HepG2 (cell line): Measurements from ENCODE around the gene PARD3. TPM values are rescaled to one million over a fixed set of nuclear protein-coding genes. Genes with fewer than 3 reads are reported as not detected.

Experiments used
- ATAD3A ChIP-seq: sonication (generic); formaldehyde crosslinking; IDR thresholded peaks from 2 replicates; pipeline ENCODE4 v1.4.0; 2020; ENCODE audit warnings: missing genetic modification reagents
- ETV5 ChIP-seq: IDR thresholded peaks from 2 replicates; pipeline ENCODE4 v1.6.1; 2018; ENCODE audit warnings: missing biosample characterization, missing genetic modification reagents, inconsistent platforms, borderline replicate concordance
- HDAC2 ChIP-seq: sonication (generic); formaldehyde crosslinking; IDR thresholded peaks from 2 replicates; pipeline ENCODE4 v1.4.0; 2020; ENCODE audit warnings: missing genetic modification reagents
- ISX ChIP-seq: sonication (generic); formaldehyde crosslinking; conservative IDR thresholded peaks from 2 replicates; pipeline ENCODE4 v1.5.0; 2020; ENCODE audit warnings: missing genetic modification reagents
- KLF12 ChIP-seq: sonication (generic); formaldehyde crosslinking; IDR thresholded peaks from 2 replicates; pipeline ENCODE4 v1.4.0; 2020; ENCODE audit warnings: missing genetic modification reagents, borderline replicate concordance
- MED1 ChIP-seq: sonication (generic); formaldehyde crosslinking; IDR thresholded peaks from 2 replicates; pipeline ENCODE4 v1.4.0; 2020; ENCODE audit warnings: missing genetic modification reagents
- MEF2D ChIP-seq: sonication (generic); formaldehyde crosslinking; IDR thresholded peaks from 2 replicates; pipeline ENCODE4 v1.5.1; 2020; ENCODE audit warnings: mild to moderate bottlenecking, missing genetic modification reagents
- MZF1 ChIP-seq: sonication (generic); formaldehyde crosslinking; IDR thresholded peaks from 2 replicates; pipeline ENCODE4 v1.8.1; 2023; ENCODE audit warnings: mild to moderate bottlenecking, missing genetic modification reagents, borderline replicate concordance
- NCOA2 ChIP-seq: sonication (generic); formaldehyde crosslinking; IDR thresholded peaks from 2 replicates; pipeline ENCODE4 v1.8.0; 2022; ENCODE audit warnings: inconsistent platforms
- NFIC ChIP-seq: IDR thresholded peaks from 2 replicates; pipeline ENCODE4 v1.6.1; 2012; ENCODE audit warnings: mild to moderate bottlenecking, low read length, inconsistent platforms
- PHF21A ChIP-seq: sonication (generic); formaldehyde crosslinking; IDR thresholded peaks from 2 replicates; pipeline ENCODE4 v1.5.0; 2020; ENCODE audit warnings: mild to moderate bottlenecking, missing genetic modification reagents
- SIX1 ChIP-seq: sonication (generic); formaldehyde crosslinking; IDR thresholded peaks from 2 replicates; pipeline ENCODE4 v1.4.0; 2020; ENCODE audit warnings: missing genetic modification reagents, borderline replicate concordance
- ZMYM3 ChIP-seq: sonication (generic); formaldehyde crosslinking; IDR thresholded peaks from 2 replicates; pipeline ENCODE4 v1.5.1; 2020; ENCODE audit warnings: mild to moderate bottlenecking, missing genetic modification reagents
- ZNF343 ChIP-seq: sonication (generic); formaldehyde crosslinking; IDR thresholded peaks from 2 replicates; pipeline ENCODE4 v1.4.0; 2020; ENCODE audit warnings: mild to moderate bottlenecking, missing genetic modification reagents
- ZNF430 ChIP-seq: sonication (generic); formaldehyde crosslinking; IDR thresholded peaks from 2 replicates; pipeline ENCODE4 v1.9.0; 2021; ENCODE audit warnings: mild to moderate bottlenecking, missing genetic modification reagents
- ZNF510 ChIP-seq: sonication (generic); formaldehyde crosslinking; IDR thresholded peaks from 2 replicates; pipeline ENCODE4 v1.4.0; 2020; ENCODE audit warnings: low read depth, mild to moderate bottlenecking, missing genetic modification reagents
- ZNF569 ChIP-seq: sonication (generic); formaldehyde crosslinking; IDR thresholded peaks from 2 replicates; pipeline ENCODE4 v1.5.0; 2020; ENCODE audit warnings: mild to moderate bottlenecking, missing genetic modification reagents, moderate library complexity, borderline replicate concordance
- ZNF570 ChIP-seq: sonication (generic); formaldehyde crosslinking; IDR thresholded peaks from 2 replicates; pipeline ENCODE4 v1.4.0; 2020; ENCODE audit warnings: mild to moderate bottlenecking, missing genetic modification reagents, borderline replicate concordance
- ZNF746 ChIP-seq: sonication (generic); formaldehyde crosslinking; IDR thresholded peaks from 2 replicates; pipeline ENCODE4 v1.8.0; 2022; ENCODE audit warnings: mild to moderate bottlenecking, missing genetic modification reagents
- ZNF879 ChIP-seq: sonication (generic); formaldehyde crosslinking; IDR thresholded peaks from 2 replicates; pipeline ENCODE4 v1.8.1; 2023; ENCODE audit warnings: missing genetic modification reagents
- polyA plus RNA-seq, 8 experiments: library from polyadenylated mRNA; depleted of rRNA in 3 of 8; stranded (reverse) in 7 of 8; unstranded in 1 of 8; fragments of >200 nt; fragmentation: Illumina TruSeq in 4 of 8; extraction: Trizol in 4 of 8; gene quantifications; 2 replicates each; pipeline versions ENCODE4 v1.2.1 to v1.2.3, GENCODE V29; 2011 to 2016; ENCODE audit warnings: low read depth in 4 of 8, missing spikeins in 1 of 8, mixed read lengths in 1 of 8; ENCODE audit not compliant: insufficient read depth in 1 of 8
- total RNA-seq, 5 experiments: library from RNA; depleted of rRNA; stranded (reverse); fragments of >200 nt; fragmentation: Illumina TruSeq; extraction: Trizol; gene quantifications; 2 replicates each; pipeline ENCODE4 v1.2.3, GENCODE V29; 2016; ENCODE audit warnings: low read depth in 1 of 5
- TF ChIP-seq, protein P1 (sequence below): fragments of 450-650 bp; IDR thresholded peaks from 2 replicates; pipeline ENCODE4 v1.6.1; 2016
- TF ChIP-seq, protein P2 (sequence below), 2 experiments: sonication (generic) in 1 of 2; formaldehyde crosslinking in 1 of 2; IDR thresholded peaks; 2 replicates each; pipeline versions ENCODE4 v1.4.0 to v1.6.1; 2018 to 2020; ENCODE audit warnings: missing genetic modification reagents in 2 of 2, borderline replicate concordance in 1 of 2, low read depth in 1 of 2, mild to moderate bottlenecking in 1 of 2, missing biosample characterization in 1 of 2
- TF ChIP-seq, protein P3 (sequence below): sonication (generic); formaldehyde crosslinking; IDR thresholded peaks from 2 replicates; pipeline ENCODE4 v1.5.0; 2020; ENCODE audit warnings: mild to moderate bottlenecking, missing genetic modification reagents

Gene PARD3
- total and polyA plus RNA-seq, 2 of the 13 experiments (the other 11 are each of a cell fraction or from before 2014, with no cell fraction given): 40.9 to 60.0 TPM

DNA sequence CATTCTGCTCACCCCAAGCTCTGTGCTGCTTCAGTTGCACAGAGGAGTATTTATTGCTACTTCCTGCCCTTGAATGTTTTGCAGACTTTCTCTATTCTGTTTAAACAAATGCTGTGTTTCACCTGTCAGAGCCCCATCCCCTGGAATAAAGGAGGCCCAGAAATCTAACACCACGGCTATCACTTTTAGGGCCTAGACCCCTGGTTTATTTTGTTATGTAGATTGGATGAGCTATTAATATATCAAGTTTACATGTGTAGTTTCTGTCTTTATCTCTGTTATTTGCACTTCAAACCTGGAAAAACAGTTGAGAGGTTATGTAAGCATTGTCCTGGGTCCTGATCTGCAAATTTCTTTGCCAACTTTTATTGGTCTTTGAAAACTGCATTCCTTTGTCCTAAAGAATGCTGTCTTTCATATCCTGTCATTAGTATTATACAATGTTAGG lies 630.1 kb downstream of the PARD3 start (continued):
- 0 out of 2 replicates have a peak, but pooled peaks have one; percentile 25 for TF ChIP-seq MED1 (CRISPR knock-in tag)
- TF ChIP-seq, protein P1, sequence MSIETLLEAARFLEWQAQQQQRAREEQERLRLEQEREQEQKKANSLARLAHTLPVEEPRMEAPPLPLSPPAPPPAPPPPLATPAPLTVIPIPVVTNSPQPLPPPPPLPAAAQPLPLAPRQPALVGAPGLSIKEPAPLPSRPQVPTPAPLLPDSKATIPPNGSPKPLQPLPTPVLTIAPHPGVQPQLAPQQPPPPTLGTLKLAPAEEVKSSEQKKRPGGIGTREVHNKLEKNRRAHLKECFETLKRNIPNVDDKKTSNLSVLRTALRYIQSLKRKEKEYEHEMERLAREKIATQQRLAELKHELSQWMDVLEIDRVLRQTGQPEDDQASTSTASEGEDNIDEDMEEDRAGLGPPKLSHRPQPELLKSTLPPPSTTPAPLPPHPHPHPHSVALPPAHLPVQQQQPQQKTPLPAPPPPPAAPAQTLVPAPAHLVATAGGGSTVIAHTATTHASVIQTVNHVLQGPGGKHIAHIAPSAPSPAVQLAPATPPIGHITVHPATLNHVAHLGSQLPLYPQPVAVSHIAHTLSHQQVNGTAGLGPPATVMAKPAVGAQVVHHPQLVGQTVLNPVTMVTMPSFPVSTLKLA: no peak
- no peak for TF ChIP-seq ISX (CRISPR knock-in tag)
- TF ChIP-seq ATAD3A (CRISPR knock-in tag): no peak
- TF ChIP-seq HDAC2 (CRISPR knock-in tag): peak; percentile 50; the same call in 1 of the 2 replicates
- no peak for TF ChIP-seq ZNF569 (CRISPR knock-in tag)
- no peak for TF ChIP-seq ZNF430 (CRISPR knock-in tag)
- no peak for TF ChIP-seq ZNF746 (CRISPR knock-in tag)
- TF ChIP-seq NFIC: peak; percentile 83; the same call in 1 of the 2 replicates
- no peak for TF ChIP-seq ZMYM3 (CRISPR knock-in tag)
- TF ChIP-seq, protein P2, sequence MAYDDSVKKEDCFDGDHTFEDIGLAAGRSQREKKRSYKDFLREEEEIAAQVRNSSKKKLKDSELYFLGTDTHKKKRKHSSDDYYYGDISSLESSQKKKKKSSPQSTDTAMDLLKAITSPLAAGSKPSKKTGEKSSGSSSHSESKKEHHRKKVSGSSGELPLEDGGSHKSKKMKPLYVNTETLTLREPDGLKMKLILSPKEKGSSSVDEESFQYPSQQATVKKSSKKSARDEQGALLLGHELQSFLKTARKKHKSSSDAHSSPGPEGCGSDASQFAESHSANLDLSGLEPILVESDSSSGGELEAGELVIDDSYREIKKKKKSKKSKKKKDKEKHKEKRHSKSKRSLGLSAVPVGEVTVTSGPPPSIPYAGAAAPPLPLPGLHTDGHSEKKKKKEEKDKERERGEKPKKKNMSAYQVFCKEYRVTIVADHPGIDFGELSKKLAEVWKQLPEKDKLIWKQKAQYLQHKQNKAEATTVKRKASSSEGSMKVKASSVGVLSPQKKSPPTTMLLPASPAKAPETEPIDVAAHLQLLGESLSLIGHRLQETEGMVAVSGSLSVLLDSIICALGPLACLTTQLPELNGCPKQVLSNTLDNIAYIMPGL (CRISPR knock-in tag; IDR thresholded peaks at IDR 0.05; ENCODE audit: borderline replicate concordance in 1 of 2, low read depth in 1 of 2): no peak; a peak in 1 of 4 replicates
- peak; percentile 46; the same call in 1 of the 2 replicates for TF ChIP-seq ETV5 (CRISPR knock-in tag)
- TF ChIP-seq MZF1 (CRISPR knock-in tag): no peak
- TF ChIP-seq PHF21A (CRISPR knock-in tag): 0 out of 2 replicates have a peak, but pooled peaks have one; percentile 38
- TF ChIP-seq ZNF879 (CRISPR knock-in tag): no peak
- TF ChIP-seq ZNF510 (CRISPR knock-in tag): no peak
- TF ChIP-seq ZNF343 (CRISPR knock-in tag): no peak
- TF ChIP-seq, protein P3, sequence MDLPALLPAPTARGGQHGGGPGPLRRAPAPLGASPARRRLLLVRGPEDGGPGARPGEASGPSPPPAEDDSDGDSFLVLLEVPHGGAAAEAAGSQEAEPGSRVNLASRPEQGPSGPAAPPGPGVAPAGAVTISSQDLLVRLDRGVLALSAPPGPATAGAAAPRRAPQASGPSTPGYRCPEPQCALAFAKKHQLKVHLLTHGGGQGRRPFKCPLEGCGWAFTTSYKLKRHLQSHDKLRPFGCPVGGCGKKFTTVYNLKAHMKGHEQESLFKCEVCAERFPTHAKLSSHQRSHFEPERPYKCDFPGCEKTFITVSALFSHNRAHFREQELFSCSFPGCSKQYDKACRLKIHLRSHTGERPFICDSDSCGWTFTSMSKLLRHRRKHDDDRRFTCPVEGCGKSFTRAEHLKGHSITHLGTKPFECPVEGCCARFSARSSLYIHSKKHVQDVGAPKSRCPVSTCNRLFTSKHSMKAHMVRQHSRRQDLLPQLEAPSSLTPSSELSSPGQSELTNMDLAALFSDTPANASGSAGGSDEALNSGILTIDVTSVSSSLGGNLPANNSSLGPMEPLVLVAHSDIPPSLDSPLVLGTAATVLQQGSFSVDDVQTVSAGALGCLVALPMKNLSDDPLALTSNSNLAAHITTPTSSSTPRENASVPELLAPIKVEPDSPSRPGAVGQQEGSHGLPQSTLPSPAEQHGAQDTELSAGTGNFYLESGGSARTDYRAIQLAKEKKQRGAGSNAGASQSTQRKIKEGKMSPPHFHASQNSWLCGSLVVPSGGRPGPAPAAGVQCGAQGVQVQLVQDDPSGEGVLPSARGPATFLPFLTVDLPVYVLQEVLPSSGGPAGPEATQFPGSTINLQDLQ (CRISPR knock-in tag): no peak
- peak; percentile 80 for TF ChIP-seq MEF2D (CRISPR knock-in tag)
- TF ChIP-seq SIX1 (CRISPR knock-in tag): peak; percentile 55; the same call in 1 of the 2 replicates
- no peak for TF ChIP-seq KLF12
- peak; percentile 81 for TF ChIP-seq NCOA2
- TF ChIP-seq ZNF570 (CRISPR knock-in tag): no peak
